NCI-H146 treated with DMSO at 0.1 percent for 48 hours (cell line): ENCODE results near the gene DDI2.

Experiments
- DNase-seq: peaks from one replicate; lab custom pipeline; 2025; ENCODE audit not compliant: unreplicated experiment; lab: John Stamatoyannopoulos, UW

The DDI2 gene

DNA sequence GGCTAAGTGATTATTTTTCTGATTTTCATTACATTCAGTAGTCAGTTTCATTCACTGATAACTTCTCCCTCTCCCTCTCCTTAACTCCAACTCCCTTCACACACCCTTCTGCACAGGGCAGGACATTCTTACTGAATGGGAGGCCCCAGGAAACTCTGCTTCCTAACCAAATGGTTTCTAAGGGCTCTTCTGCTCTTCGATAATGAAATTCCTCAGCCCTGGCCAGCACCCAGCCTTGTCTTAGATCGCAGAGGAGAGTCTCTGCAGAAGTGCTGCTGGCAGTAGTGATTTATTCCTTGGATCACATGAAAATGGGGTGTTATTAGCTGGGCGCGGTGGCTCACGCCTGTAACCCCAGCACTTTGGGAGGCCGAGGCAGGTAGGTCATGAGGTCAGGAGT is 83.2 kb downstream of the DDI2 start:
- no peak for DNase-seq

DNA sequence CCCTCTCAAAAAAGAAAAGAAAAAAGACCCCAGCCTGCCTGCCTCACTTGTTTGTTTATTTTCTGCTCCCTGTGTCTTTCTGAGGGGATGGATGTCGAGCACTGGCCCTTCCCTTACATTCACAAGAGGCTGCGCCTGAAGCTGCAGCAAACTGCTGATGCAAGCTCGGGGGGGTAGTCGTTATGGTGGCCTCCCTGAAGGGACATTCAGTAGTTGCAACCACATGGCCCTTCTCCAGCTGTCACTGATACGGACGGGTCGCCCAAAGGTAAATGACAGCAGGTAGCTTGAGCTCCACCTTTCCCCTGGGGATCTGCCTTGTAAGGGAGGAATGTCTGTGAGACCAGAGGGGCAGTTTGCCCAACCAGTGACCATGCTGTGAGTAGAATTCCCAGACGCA is 84.5 kb downstream of the DDI2 start:
- no peak for DNase-seq

DNA sequence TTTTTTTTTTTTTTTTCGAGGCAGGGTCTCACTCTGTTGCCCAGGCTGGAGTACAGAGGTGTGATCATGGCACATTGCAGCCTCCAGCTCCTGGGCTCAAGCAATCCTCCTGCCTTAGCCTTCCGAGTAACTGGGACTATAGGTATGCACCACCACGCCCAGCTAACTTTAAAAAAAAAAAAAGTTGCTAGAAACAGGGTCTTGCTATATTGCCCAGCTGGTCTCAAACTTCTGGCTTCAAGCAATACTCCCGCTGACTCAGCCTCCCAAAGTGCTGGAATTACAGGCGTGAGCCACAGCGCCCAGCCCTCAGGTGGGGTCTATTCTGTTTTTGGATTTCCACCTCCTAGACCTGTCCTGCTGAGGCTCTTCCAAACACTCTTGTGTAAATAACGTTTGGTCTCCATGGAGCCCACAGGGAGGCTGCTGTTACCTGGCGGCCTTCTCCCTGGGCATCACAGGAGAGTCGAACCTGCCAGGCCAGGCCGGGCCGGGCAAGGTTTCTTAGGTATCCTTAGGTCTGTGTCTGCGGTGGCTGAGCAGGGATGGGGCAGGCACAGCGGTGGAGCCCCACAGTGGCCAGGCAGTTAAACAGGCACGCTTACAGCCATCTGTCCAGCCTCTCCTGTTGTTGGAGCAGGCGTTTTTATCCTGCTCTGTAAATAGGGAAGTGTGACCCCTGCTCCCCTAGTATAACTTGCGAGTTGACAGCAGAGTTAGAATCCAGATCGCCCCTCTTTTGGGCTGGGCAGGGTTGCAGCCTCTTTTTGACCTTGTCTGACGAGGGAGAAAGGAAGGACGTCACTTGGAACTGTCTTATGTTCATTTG is 85.7 kb downstream of the DDI2 start:
- DNase-seq, result no peak

DNA sequence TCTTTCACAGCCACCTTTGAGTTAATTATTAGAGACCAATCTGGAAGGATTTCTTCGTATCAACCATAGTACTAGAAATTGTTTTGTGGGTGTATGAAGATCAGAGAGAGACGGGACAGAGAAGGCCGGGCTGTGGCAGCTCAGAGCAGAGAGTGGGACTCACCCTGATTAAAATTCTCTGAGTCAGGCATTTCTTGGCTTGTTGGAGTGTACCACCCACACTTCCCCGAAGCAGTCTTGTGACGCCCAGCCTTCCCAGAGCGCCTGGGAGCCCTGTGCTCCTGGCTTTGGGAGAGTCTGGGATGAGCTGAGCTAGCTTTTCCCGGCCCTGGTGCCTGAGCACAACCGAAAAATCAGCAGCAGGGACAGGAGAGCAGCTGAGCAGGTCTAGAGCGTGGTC is 86.3 kb downstream of the DDI2 start:
- no peak for DNase-seq

DNA sequence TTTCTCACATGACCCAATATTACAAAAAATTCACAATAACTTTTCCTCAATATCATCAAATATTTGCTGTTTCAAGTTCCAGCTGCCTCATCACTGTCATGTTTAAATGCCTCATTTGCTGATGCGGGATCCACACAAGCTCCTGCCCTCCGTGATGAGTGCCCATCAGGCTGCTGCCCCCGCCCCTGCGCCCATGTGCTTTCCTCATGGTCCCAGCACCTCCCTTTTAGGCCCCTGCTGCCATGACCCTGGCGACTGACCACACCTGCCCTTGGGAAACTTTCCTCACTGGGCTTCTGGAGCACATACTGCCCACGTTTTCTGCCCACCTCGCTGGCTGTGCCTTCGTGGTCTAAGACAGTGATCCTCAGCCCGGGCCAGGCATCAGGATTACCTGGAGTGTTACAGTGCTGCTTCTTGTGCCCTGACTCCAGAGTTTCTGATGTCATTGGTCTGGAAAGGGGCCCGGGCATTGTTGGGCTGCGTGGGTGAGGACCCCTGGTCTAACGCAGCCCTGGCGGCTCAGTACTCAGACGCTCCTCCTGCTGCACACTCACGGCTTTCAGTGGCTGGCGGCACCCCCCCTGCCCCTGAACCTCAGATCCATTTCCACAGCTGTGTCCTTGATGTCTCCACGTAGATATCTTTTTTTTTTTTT is 87.4 kb downstream of the DDI2 start:
- DNase-seq, result no peak

DNA sequence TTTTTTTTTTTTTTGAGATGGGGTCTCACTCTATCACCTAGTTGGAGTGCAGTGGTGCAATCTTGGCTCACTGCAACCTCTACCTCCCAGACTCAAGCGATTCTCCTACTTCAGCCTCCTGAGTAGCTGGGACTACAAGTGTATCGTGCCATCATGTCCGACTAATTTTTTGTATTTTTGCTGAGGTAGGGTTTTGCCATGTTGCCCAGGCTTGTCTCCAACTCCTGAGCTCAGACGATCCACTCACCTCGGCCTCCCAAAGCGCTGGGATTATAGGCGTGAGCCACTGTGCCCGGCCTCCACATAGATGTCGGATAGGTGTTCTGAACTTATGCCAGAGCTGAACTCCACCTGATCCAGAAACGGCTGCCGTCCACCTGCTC is 87.9 kb downstream of the DDI2 start:
- DNase-seq, result no peak

DNA sequence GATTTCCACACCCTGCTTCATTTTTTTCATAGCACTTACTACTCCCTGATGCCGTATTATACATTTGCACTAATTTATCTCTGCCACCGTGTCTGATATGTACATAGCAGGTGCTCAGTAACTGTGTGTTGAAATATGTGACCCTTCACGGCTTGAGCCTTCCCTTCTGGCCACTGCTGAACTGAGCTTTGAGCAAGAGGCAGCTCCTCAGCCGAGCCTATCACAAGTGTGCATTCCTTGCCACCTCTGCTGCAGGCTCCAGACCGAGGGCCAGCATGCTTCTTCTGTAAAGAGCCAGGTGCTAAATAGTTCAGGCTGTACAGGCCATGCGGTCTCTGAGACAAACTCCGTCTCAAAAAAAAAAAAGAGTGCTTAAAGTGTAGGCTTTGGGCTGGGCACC is 89.5 kb downstream of the DDI2 start:
- no peak for DNase-seq

DNA sequence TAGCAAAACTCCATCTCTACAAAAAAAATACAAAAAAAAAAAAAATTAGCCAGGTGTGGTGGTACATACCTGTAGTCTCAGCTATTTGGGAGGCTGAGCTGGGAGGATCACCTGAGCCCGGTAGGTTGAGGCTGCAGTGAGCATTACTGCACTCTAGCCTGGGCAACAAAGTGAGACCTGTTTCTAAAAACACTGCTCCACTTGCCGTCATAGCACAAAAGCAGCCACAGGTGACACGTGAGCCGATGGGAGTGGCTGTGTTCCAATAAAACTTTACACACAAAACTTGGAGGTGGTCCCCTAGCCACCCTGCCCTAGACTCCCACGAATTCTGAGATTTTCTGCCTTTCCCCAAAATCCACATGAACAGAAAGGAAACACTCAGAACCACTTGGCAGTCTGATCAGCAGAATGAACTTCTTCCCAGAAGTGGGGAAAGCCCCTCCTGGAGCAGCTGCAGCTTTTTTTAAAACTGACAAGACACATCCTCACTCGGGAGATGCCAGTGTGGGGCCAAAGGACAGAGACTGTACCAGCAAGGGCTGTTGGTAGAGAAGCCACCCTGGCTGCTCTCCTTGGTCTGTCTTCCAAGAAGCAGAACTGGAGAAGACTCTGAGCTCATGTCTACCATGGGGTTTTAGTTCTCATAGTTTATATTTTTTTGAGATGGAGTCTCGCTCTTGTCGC is 90.1 kb downstream of the DDI2 start:
- DNase-seq, result no peak

DNA sequence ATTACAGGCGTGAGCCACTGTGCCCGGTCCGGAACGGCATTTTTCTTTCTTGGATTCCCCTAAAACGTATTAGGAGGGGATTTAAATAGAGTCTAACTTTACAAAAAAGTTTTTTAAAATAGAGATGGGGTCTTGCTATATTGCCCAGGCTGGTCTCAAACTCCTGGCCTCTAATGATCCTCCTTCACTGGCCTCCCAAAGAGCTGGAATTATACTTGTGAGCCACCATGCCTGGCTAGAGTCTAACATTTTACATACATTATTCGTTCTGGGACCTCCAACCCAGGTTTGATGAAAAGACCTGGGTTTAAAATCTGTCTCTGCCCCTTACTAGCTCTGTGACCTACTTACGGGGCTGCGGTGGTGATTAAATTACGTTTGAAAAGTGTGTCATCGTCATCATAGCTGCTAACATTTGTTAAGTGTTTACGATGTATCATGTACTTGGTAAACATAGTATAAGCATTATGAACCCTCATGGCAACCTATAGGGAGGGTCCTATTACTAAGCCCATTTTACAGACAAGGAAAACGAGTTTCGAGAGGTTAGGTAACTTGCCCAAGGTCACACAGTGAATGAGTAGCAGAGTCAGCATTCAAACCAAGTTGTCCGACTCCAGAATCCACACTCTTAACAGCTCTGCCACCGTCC is 91.4 kb downstream of the DDI2 start:
- no peak for DNase-seq

DNA sequence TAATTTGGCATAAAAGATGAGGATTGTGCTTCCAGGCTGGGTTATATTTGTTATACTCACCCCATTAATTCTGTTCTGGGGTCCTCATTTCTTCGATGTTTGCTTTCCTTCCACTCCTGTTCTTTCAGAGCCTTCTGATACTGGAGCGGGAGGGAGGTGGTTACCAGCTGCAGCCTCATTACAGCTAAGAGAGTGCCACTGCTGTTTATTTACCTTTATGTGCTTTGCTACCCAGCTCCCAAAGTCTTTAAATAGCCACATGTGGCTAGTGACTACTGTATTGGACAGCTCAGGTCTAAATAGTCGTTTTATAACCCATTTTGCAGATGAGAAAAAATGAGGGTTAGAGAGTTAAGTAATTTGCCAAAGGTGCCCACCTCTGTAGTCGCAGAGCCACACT is 92.0 kb downstream of the DDI2 start:
- DNase-seq, result no peak

DNA sequence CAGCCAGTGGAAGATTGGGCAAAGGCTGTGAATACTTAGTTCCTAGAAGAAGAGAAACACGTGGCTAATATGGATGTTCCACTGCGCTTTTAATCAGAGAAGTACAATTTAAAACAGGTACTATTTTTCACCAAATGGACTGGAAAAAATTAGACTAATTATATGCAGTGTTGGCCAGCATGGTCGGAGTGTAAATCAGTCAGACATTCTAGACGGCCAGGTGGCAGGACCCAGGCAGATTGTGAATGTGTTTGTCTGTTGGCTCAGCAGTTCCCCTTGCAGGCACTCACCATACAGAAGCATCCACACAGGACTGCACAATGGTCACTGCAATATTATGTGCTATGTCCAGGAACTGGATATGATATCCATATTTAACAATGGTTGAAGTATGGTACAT is 94.9 kb downstream of the DDI2 start:
- DNase-seq, result no peak

DNA sequence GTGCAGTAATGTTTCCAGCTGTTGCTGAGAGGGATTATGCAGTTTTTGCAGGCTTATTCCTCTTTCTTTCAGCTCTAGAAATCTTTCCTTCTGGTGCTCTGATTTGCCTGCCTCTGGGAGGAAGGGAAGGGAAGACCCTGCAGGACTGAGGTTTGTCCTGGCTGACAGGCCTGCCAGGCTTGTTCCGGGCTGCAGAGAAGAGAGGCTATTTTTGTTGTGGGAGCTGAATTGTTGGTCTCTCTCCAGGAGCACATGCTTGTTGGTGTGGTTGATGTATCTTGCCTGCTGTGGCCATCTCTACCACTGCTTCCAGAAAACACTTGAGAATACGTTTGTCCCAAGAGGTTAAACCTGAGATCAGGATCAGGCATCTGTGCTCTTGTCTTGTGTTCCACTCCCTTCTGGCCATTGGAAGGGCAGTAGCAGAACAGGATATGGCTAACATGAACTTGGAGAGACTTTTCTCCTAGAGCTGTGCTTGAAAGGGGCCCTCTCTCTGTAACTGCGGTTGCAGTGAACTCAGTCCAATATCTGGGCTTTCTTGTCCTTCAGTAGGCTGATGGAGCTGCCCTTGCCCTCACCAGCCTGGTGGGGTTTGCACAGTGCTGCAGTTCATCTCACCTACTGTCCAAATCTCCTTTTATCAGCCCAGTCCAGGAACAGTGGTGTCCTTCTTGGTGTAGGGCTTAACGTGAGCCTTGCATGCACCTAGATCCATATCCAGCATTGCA is 97.3 kb downstream of the DDI2 start:
- no peak for DNase-seq

DNA sequence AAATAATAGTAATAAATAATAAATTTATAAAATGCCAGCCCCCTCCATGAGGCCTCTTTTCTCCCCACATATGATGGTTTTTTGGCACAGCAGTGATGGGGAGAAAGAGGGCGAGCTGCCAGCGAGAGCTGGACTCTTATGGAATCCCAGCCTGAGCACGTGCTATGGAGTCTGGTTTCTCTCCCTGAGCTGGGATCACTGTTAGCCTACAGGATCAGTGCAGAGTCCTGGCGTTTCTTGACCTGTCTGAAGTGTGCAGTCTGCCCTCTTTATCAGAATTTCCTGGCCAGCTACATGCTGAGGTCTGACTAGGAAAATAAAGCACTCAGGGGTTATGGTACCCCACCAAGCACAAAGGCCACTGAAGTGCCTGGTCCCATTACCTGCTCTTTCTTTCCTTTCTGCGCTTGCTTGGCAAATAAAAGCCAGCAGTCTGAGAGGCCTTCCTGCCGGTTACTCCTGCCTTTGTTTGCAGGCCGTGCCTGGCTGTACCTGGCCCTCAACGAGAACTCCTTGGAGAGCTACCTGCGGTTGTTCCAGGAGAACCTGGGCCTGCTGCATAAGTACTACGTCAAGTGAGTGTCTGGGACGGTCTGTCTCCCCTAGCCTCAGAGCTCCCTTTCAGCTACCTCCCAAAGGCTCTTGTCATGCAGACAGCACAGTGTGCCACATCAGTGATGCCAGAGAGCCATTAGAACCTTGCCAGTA is 100.3 kb downstream of the DDI2 start:
- DNase-seq, result no peak

DNA sequence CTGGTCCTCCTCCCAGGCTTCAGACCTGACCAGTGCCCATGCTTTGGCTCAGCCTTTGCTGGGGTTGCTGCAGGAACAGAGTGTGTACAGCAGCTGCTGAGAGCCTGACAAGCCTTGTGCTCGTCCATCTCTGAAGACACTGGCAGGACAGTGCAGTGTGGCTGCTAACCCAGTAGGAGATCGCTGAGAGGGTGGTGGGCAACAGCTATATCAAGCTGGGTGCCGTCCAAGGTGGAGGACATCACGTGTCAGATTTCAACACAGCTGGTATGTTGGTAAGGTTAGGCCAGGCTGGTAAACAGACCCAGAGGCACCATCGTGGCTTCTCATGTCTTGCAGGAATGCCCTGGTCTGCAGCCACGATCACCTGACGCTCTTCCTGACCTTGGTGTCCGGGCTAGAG is 100.9 kb downstream of the DDI2 start:
- DNase-seq, result no peak
